NCI-H2171 (cell line): ENCODE measurements around the gene SERAC1.
A peak's percentile ranks its signal among the peaks of the same experiment; 100 is the strongest.

Experiments
- DNase-seq: peaks from one replicate; lab custom pipeline; 2025; lab: John Stamatoyannopoulos, UW

The SERAC1 gene

GRCh38 chr6:158121335-158121734, 46.7 kb downstream of the SERAC1 start:
- peak; percentile 9 for DNase-seq

GRCh38 chr6:158118886-158119285, 49.2 kb downstream of the SERAC1 start:
- no peak for DNase-seq

GRCh38 chr6:158115508-158115907, 52.6 kb downstream of the SERAC1 start:
- no peak for DNase-seq

- no peak for DNase-seq
Measured at GRCh38 chr6:158115102-158115501, 53.0 kb downstream of the SERAC1 start.

- no peak for DNase-seq
Measured at GRCh38 chr6:158113802-158114201, 54.3 kb downstream of the SERAC1 start.

- DNase-seq = no peak
Measured at GRCh38 chr6:158111987-158112386, 56.1 kb downstream of the SERAC1 start.

GRCh38 chr6:158110986-158111385, 57.1 kb downstream of the SERAC1 start:
- DNase-seq = no peak

GRCh38 chr6:158109748-158110147, 58.3 kb downstream of the SERAC1 start:
- no peak for DNase-seq

- no peak for DNase-seq
Measured at GRCh38 chr6:158104696-158105095, 63.4 kb downstream of the SERAC1 start.

GRCh38 chr6:158103228-158103627, 64.8 kb downstream of the SERAC1 start:
- no peak for DNase-seq

GRCh38 chr6:158095671-158096070, 72.4 kb downstream of the SERAC1 start:
- DNase-seq = no peak

GRCh38 chr6:158095031-158095430, 73.0 kb downstream of the SERAC1 start:
- DNase-seq = no peak

- DNase-seq = no peak
Measured at GRCh38 chr6:158092806-158093205, 75.3 kb downstream of the SERAC1 start.

- no peak for DNase-seq
Measured at GRCh38 chr6:158087224-158087867, 80.7 kb downstream of the SERAC1 start.

GRCh38 chr6:158086504-158087223, 81.4 kb downstream of the SERAC1 start:
- no peak for DNase-seq

- DNase-seq = no peak
Measured at GRCh38 chr6:158086054-158086503, 82.0 kb downstream of the SERAC1 start.

GRCh38 chr6:158085261-158086053, 82.6 kb downstream of the SERAC1 start:
- no peak for DNase-seq

- DNase-seq = no peak
Measured at GRCh38 chr6:158083455-158084325, 84.4 kb downstream of the SERAC1 start.

- DNase-seq = no peak
Measured at GRCh38 chr6:158081657-158081935, 86.5 kb downstream of the SERAC1 start.

GRCh38 chr6:158080849-158081656, 87.0 kb downstream of the SERAC1 start:
- no peak for DNase-seq

GRCh38 chr6:158078320-158078719, 89.7 kb downstream of the SERAC1 start:
- no peak for DNase-seq
